GM21737 (cell line): Measurements from ENCODE around the gene DCLRE1A.
A peak's percentile ranks its signal among the peaks of the same experiment; 100 is the strongest.

ENCODE experiments used
- ATAC-seq: cut with Tn5 transposase; IDR thresholded peaks from one replicate; pipeline ENCODE4 v1.9.1; 2021; ENCODE audit warnings: mild to moderate bottlenecking, moderate library complexity; ENCODE audit not compliant: unreplicated experiment

DCLRE1A gene

GRCh38 chr10:113854013-113854760 is at the start of gene DCLRE1A, which contains the start of gene NHLRC2:
Gene DCLRE1A (minus strand): TSS chr10:113854082. CDS start chr10:113853182, 900 bp downstream.
Gene NHLRC2 (plus strand): TSS chr10:113854661. CDS start chr10:113854873, 212 bp downstream.
- ATAC-seq: peak; percentile 40

- ATAC-seq: no peak
Observed at GRCh38 chr10:113899952-113900598, 46.2 kb upstream of the DCLRE1A start.

- ATAC-seq: no peak
Observed at GRCh38 chr10:113897693-113898618, 44.1 kb upstream of the DCLRE1A start.

- no peak for ATAC-seq
Observed at GRCh38 chr10:113895018-113895417, 41.1 kb upstream of the DCLRE1A start.

GRCh38 chr10:113894581-113894980 is 40.7 kb upstream of the DCLRE1A start:
- ATAC-seq: no peak

GRCh38 chr10:113893570-113893969 is 39.7 kb upstream of the DCLRE1A start:
- ATAC-seq: no peak

- ATAC-seq: no peak
Observed at GRCh38 chr10:113891476-113891875, 37.6 kb upstream of the DCLRE1A start.

GRCh38 chr10:113890769-113891168 is 36.9 kb upstream of the DCLRE1A start:
- no peak for ATAC-seq

- no peak for ATAC-seq
Observed at GRCh38 chr10:113889911-113890310, 36.0 kb upstream of the DCLRE1A start.

- no peak for ATAC-seq
Observed at GRCh38 chr10:113882240-113882639, 28.4 kb upstream of the DCLRE1A start.

GRCh38 chr10:113880236-113880635 is 26.4 kb upstream of the DCLRE1A start:
- ATAC-seq: no peak

- ATAC-seq: peak; percentile 77
Observed at GRCh38 chr10:113879691-113880090, 25.8 kb upstream of the DCLRE1A start.

- no peak for ATAC-seq
Observed at GRCh38 chr10:113876461-113876860, 22.6 kb upstream of the DCLRE1A start.

GRCh38 chr10:113875212-113875611 is 21.3 kb upstream of the DCLRE1A start:
- no peak for ATAC-seq

GRCh38 chr10:113872139-113873030 is 18.5 kb upstream of the DCLRE1A start:
- ATAC-seq: no peak

- ATAC-seq: no peak
Observed at GRCh38 chr10:113869789-113870188, 15.9 kb upstream of the DCLRE1A start.

GRCh38 chr10:113867904-113868303 is 14.0 kb upstream of the DCLRE1A start:
- ATAC-seq: no peak

- no peak for ATAC-seq
Observed at GRCh38 chr10:113866551-113867394, 12.9 kb upstream of the DCLRE1A start.

- ATAC-seq: no peak
Observed at GRCh38 chr10:113865901-113866300, 12.0 kb upstream of the DCLRE1A start.
